ENCODE data around the gene SLC6A13.

SLC6A13 gene

DNA sequence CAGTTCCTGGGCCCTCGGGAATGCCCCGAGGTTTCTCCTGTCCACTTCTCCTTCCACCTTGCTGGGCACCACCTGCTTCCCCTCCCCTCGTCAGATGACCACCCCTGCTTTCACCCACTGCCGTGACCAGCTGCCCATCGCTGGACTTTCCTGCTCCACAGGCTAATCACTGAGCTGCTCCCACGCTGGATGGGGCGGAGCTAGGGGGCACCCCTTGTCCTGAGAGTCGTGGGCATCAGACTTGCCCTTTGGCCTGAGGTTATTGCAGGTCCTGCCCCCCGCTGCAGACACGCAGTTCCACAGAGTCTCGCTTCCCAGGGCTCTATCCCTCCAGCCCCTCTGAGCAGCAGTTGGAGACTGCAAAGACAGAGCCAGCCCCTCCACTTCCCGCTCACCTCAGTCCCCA, 49.1 kb downstream of the SLC6A13 start:
- DNase-seq: no peak

DNA sequence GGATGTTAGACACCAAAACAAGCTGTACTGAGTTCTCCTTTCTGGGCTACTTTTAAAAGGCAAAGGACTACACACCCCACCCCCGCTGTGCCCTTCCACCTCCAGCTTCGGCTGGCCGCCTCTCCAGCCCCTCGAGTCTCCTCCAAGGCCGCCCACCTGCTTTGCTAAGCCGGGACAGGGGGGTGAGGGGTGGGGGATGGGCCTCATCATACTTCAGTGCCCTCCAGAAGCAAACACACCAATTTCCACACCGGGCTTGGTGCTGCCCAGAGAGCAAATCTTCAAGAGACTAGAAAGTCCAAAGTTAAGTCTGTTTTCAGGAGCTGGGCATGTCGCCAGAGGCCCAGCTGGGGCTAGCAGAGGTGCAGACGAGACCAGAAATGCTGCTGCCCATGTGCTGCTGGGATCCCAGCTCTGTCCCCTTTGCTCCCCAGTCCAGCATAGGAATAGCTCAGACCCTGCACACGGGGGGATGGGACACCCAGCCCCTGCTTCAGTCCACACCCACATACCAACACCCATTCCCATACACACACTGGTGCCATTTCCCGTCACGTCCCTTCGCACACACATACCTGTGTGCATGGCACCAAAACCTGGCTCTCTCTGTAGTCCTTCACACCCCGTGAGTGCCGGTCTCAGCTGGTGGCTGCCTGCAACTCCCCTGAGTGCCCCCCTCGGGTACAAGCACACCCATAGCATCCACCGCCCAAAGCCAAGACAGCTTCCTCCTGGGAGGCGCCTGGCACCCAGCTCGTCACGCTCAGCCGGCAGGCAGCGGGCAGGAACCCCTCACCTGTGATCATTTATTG, 49.7 kb downstream of the SLC6A13 start:
- no peak for DNase-seq

GRCh38 chr12:212415-212714, 50.3 kb downstream of the SLC6A13 start:
- no peak for DNase-seq

DNA sequence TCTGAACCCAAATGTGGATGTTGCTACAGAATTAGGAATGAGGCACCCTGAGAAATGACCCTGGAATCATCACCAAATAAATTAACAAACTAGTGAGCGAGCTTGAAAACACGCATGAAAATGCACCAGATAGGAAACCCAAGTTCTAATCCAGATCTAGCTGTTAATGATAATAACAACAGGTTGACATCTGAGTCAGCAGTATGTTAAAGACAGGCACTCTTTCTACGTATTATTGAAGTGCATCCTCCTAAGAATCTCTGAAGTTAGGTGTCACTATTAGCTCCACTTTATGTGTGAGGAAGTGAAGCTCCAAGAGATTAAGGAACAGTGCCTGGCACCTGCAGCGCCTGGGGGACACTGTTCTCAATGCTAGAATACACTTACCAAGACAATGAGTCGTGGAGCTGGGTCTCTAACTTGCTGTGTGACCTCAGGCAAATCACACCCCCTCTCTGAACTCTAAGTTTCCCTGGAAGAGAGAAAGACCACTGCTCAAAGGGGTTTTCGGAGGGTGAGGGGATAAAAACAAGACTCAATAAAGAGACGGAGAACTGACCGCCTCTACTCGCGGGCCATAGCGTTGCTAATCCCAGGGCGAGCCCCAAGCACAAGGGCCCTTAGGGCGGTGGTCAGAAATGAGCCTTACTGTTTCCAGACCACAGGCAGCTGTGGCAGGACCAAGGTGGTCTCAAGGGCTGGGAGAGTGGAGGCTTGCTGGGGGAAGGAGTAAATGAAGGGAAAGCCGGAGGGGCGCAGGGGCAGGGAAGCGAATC, 50.8 kb downstream of the SLC6A13 start:
- DNase-seq: no peak

DNA sequence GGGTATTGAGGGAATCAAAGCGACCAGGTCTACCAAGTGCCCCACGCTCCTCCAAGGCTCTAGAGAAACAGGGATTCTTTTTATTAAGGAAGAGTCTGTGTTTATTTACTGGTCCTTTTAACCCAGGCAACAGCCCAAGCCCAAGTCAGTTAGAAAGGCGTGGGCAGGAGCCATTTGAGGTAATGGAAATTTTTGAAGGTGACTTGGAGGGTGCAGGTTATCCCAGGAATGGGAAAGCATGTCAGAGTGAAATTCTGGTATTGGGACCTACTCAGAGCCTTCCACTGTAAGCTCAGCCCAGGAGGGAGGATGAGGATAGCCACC, 51.5 kb downstream of the SLC6A13 start:
- DNase-seq: no peak

DNA sequence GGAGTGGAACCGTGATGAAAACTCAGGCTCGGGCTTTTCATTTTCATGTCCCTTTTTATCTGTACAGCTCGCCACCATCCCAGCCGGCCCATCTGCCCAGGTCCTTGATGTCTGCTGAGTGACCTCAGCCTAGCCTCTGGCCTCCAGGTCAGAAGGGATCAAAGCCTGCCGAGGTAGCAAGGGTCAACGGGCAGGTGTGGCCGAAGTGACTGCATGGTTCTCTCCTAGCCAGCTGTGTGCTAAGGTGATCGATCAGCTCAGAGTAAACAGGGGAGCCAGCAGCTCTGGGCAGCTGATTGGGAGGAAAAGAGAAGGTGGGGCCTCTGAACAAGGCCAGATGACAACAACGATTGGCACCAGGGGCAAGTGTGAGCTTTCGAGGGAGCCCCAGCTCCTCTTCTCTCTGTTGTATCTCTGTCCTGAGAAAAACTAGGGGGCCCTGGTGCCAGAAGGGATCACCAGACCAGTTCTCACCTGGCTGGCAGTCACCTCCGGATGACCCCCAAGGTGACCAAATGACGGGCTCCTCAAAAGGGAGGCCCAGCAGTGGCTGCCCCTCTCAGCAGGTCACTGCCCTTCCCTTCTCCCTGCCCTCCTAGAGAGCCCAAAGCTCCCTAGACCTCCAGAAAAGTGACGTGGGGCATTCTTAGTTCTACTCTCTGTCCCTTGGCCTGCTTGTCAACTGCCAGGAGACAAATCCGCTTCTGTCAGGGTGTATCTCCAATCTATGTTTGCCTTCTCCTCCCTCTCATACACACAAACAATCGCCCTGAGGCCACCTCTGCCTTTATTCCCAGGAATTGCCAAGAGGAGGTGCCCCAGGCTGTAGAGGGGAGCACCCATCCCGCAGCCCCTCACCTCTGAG, 52.1 kb downstream of the SLC6A13 start:
- no peak for DNase-seq

- no peak for DNase-seq
These were observed 52.8 kb downstream of the SLC6A13 start for GRCh38 chr12:209851-210250.

- DNase-seq: no peak
These were observed 53.4 kb downstream of the SLC6A13 start for GRCh38 chr12:209246-209645.

- no peak for DNase-seq
These were observed 53.8 kb downstream of the SLC6A13 start for GRCh38 chr12:208813-209212.

GRCh38 chr12:207804-208203, 54.8 kb downstream of the SLC6A13 start:
- DNase-seq: no peak

GRCh38 chr12:206746-207440, 55.7 kb downstream of the SLC6A13 start:
- no peak for DNase-seq

DNA sequence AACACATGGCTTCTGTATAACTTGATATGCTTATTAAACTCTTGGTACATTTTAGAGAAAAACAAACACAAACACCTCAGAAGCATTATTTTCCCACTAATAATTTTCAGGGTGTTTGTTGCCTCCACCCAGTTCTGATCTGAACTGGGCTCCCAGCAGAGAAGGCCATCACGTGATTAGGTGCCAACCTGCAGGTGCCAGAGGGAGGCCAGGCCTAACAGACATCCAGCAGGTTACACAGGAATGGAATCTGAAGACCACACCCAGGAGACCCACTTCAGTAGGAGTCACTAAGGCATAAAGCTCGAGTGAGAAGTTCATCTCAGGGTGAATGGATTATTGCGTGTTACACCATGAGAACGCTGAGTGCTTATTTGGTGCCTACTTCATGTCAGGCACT, 57.6 kb downstream of the SLC6A13 start:
- no peak for DNase-seq

- DNase-seq: no peak
These were observed 58.4 kb downstream of the SLC6A13 start for GRCh38 chr12:204261-204678.

- no peak for DNase-seq
These were observed 59.0 kb downstream of the SLC6A13 start for GRCh38 chr12:203462-204260.

GRCh38 chr12:203074-203461, 59.6 kb downstream of the SLC6A13 start:
- DNase-seq: no peak

DNA sequence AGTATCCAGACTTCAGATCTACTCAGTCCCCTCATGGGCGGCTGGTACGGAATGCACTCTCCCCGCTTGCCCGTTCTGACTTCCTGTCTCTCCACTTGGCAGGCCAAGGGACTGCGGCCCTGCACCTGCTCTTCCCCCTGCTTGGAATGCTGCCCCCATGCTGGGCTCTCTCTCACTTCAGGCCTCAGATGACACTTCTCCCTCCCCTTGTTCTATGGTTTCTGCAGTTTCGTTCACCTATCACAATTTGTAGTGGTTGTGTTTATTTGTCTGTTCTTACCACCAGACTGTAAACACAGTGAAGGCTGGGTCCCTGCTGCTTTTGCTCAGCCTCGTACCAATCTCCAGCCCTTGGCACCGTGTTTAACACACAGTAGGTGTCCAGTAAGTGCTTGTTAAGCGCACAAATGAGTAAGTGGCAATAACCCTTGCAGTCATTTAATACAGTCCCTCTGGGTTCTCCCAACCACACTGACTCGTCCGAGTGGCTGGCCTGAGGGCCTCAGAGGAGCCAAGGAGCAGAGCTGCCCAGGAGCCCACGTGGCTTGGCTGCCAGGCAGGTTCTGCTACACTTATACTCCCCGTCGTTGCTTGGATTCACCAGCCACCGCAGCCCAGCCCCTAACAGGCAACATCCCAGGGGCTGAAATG, 60.4 kb downstream of the SLC6A13 start:
- no peak for DNase-seq

DNA sequence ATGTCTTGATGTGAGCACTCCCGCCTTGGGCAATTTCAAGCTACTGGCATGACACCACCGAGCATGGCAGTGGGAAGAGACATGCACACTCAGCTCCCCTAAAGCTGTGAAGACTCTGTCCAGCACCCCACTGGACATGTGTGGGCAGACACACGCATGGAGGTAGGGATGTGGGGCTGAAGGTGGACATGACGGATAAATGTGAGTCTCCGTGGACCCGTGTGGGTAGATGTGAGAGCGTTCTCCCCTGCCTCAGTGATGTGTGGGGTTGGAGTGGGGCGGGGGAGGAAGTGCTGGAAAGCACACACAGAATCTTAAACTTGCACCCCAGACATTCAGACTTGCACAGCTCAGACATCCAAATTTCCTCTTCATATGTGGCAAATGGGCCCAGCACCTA, 61.3 kb downstream of the SLC6A13 start:
- no peak for DNase-seq

- no peak for DNase-seq
These were observed 63.9 kb downstream of the SLC6A13 start for GRCh38 chr12:198705-199104.

GRCh38 chr12:197911-198695, 64.5 kb downstream of the SLC6A13 start:
- no peak for DNase-seq

- DNase-seq: no peak
These were observed 65.3 kb downstream of the SLC6A13 start for GRCh38 chr12:197347-197746.

- no peak for DNase-seq
These were observed 66.2 kb downstream of the SLC6A13 start for GRCh38 chr12:196436-196835.

Data from central memory CD4-positive, alpha-beta T cell (primary cell).